ENCODE measurements around the gene PPP2R1B. TPM values are rescaled to one million over a fixed set of nuclear protein-coding genes. Genes with fewer than 3 reads are reported as not detected.

The PPP2R1B gene
- total RNA-seq, 1 experiment from 2014 or later: 72.2 TPM

DNA sequence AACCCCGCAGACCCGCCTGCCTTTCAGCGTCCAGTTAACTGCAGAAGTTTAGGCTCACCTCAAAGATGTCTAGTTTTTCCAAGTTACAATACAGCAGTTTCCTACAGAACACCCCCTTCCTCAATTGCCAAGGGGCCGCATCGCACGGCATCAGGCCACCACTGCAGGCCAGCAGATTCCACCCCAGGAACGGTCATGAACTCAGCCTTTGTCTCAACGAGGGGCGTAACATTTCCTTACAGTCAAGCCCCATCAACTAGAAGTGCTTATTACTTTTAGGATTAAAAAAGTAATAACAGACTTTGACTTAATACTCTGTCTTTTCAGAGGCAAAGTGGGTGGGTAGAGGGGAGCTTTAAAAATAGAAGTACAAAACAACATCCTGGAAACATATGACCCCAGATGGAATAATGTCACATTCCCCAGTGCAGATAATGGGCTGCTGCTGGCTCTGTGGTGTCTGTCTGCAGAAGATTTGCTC is 36.3 kb downstream of the PPP2R1B start:
- intact Hi-C loops (cut with micrococcal nuclease; ENCODE audit: unreplicated experiment): no loop called here
- TF ChIP-seq, protein P1, sequence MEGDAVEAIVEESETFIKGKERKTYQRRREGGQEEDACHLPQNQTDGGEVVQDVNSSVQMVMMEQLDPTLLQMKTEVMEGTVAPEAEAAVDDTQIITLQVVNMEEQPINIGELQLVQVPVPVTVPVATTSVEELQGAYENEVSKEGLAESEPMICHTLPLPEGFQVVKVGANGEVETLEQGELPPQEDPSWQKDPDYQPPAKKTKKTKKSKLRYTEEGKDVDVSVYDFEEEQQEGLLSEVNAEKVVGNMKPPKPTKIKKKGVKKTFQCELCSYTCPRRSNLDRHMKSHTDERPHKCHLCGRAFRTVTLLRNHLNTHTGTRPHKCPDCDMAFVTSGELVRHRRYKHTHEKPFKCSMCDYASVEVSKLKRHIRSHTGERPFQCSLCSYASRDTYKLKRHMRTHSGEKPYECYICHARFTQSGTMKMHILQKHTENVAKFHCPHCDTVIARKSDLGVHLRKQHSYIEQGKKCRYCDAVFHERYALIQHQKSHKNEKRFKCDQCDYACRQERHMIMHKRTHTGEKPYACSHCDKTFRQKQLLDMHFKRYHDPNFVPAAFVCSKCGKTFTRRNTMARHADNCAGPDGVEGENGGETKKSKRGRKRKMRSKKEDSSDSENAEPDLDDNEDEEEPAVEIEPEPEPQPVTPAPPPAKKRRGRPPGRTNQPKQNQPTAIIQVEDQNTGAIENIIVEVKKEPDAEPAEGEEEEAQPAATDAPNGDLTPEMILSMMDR (conservative IDR thresholded peaks at IDR 0.05; ENCODE audit: low read depth, low read length): no peak
- TF ChIP-seq EZH2 (IDR thresholded peaks at IDR 0.05; ENCODE audit: borderline replicate concordance, low read depth, low read length, poor library complexity, severe bottlenecking): no peak
- H3K27ac ChIP-seq (ENCODE audit: low read depth, low read length, poor library complexity, severe bottlenecking): no peak overlapping the region
- no peaks in the 10 kb centered on the region for H3K9me3 ChIP-seq (ENCODE audit: low read depth, low read length, poor library complexity, severe bottlenecking)
- H3K36me3 ChIP-seq (ENCODE audit: insufficient read depth, low read length, poor library complexity, severe bottlenecking): peaks cover 2% of the 10 kb centered on the region
- no peak overlapping the region for H3K4me3 ChIP-seq (ENCODE audit: low read depth, low read length, poor library complexity, severe bottlenecking)
- no peak for DNase-seq (ENCODE audit: low spot score)
- H3K27me3 ChIP-seq (replicated peaks; ENCODE audit: insufficient read depth, low read depth, low read length, poor library complexity): no peaks in the 10 kb centered on the region
- H3K4me1 ChIP-seq (ENCODE audit: insufficient read depth, low read length, poor library complexity, severe bottlenecking): peaks cover 2% of the 10 kb centered on the region
- CTCF ChIA-PET: no interaction called here
- POLR2A ChIA-PET (ENCODE audit: low non-redundant PET): no interaction called here
- BruUV-seq (replicated peaks): no TSS peak

DNA sequence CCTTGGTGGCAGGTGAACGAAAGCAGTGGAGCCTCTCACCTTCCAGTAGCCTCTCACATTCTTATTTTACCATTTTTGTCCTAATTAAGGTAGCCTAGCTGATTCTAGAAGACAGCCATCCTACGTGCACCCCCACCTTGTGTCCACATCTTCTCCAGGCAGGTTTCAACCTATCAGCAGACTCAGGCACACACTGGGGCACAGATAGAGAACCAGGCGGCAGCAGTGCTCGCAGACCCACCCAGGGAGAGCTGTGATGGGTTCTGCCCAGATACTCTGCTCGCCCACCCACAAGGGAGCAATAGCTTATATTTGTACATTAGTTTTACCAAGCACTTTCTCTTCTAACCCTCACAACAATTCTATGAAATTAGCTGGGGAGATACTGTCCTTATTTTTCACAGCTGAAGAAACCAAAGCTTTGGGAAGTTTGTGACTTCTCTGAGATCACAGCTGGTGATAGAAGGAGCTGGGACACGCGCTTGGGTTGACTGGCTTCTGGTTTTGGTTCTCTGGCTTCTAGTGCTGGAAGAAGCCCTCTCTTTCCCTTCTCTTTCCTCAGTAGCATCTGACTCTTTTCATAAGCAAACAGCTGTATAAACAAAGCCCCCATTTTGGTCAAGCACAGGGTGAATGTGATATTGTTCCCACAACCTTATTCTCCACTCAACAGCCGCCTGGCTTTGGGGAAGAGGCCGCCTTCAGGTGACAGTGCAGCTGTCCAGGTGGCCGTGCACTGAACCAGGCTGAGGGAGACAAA is 36.9 kb downstream of the PPP2R1B start:
- intact Hi-C loops (cut with micrococcal nuclease; ENCODE audit: unreplicated experiment): no loop called here

DNA sequence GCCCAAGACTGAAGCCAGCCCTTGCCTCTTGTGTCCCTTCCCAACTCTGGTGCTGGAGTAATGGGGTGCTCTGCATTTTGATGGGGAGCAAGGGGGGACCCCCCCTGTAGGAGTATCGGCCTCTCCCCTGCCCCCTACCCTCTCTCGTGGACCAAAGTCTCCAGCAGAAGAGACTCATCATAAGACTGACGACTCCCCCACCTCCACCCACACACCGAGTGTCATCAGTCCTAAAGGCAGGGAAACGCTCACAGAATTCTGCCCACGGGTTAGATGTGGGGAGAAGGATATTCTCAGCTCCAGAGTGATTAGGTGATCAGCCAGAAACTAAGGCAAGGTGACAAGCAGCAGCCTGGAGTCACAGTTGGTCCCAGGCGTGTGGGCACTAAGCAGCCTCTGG is 38.8 kb downstream of the PPP2R1B start:
- ChIA-PET CTCF (no interaction called here), POLR2A (ENCODE audit: low non-redundant PET) (no interaction called here)

More for the DNA sequence above, 36.9 kb downstream of the PPP2R1B start:
- Histone ChIP-seq H3K4me1 (ENCODE audit: insufficient read depth, low read length, poor library complexity, severe bottlenecking) (no peaks in the 10 kb centered on the region), H3K4me3 (ENCODE audit: low read depth, low read length, poor library complexity, severe bottlenecking) (no peak overlapping the region), H3K27me3 (replicated peaks; ENCODE audit: insufficient read depth, low read depth, low read length, poor library complexity) (no peaks in the 10 kb centered on the region), H3K9me3 (ENCODE audit: low read depth, low read length, poor library complexity, severe bottlenecking) (no peaks in the 10 kb centered on the region), H3K36me3 (ENCODE audit: insufficient read depth, low read length, poor library complexity, severe bottlenecking) (peaks cover 8% of the 10 kb centered on the region), H3K27ac (ENCODE audit: low read depth, low read length, poor library complexity, severe bottlenecking) (no peak overlapping the region)
- no peak for DNase-seq (ENCODE audit: low spot score)
- no peak for TF ChIP-seq EZH2 (IDR thresholded peaks at IDR 0.05; ENCODE audit: borderline replicate concordance, low read depth, low read length, poor library complexity, severe bottlenecking)
- TF ChIP-seq, protein P1 (conservative IDR thresholded peaks at IDR 0.05; ENCODE audit: low read depth, low read length): no peak
- ChIA-PET CTCF (no interaction called here), POLR2A (ENCODE audit: low non-redundant PET) (no interaction called here)
- no TSS peak for BruUV-seq (replicated peaks)

More for the DNA sequence above, 38.8 kb downstream of the PPP2R1B start:
- Histone ChIP-seq H3K9me3 (ENCODE audit: low read depth, low read length, poor library complexity, severe bottlenecking) (no peaks in the 10 kb centered on the region), H3K36me3 (ENCODE audit: insufficient read depth, low read length, poor library complexity, severe bottlenecking) (peaks cover 21% of the 10 kb centered on the region), H3K27me3 (replicated peaks; ENCODE audit: insufficient read depth, low read depth, low read length, poor library complexity) (no peaks in the 10 kb centered on the region), H3K4me3 (ENCODE audit: low read depth, low read length, poor library complexity, severe bottlenecking) (no peak overlapping the region), H3K4me1 (ENCODE audit: insufficient read depth, low read length, poor library complexity, severe bottlenecking) (no peaks in the 10 kb centered on the region), H3K27ac (ENCODE audit: low read depth, low read length, poor library complexity, severe bottlenecking) (no peak overlapping the region)
- intact Hi-C loops (cut with micrococcal nuclease; ENCODE audit: unreplicated experiment): no loop called here
- BruUV-seq (replicated peaks): no TSS peak
- TF ChIP-seq EZH2 (IDR thresholded peaks at IDR 0.05; ENCODE audit: borderline replicate concordance, low read depth, low read length, poor library complexity, severe bottlenecking): no peak
- TF ChIP-seq, protein P1 (conservative IDR thresholded peaks at IDR 0.05; ENCODE audit: low read depth, low read length): no peak
- no peak for DNase-seq (ENCODE audit: low spot score)

Measured in A673 (cell line).